Left colon (tissue), 2 donors: ENCODE measurements around the gene TTC22. TPM values are rescaled to one million over a fixed set of nuclear protein-coding genes. Genes with fewer than 3 reads are reported as not detected.

ENCODE experiments used
- ATAC-seq: fragments of 200-7000 bp; cut with Tn5 transposase; one replicate; pipeline ENCODE4 v1.9.1; 2020; ENCODE audit warnings: mild to moderate bottlenecking, moderate library complexity
- DNase-seq, 2 donors: peaks; one replicate each; pipeline ENCODE4 v3.0.0-alpha.2; 2020
- intact Hi-C, 2 donors: fragments of 100-400 bp; cut with DNase I in 1 of 2; cut with micrococcal nuclease in 1 of 2; formaldehyde crosslinking; loops; one replicate each; pipeline versions ENCODE4 v1.11.2 to v1.14.0; 2022; cut with DNase I, micrococcal nuclease
- long read RNA-seq: library from polyadenylated mRNA; unstranded; transcript quantifications from one replicate; pipeline ENCODE4 v2.0.0, GENCODE V29; 2021
- total RNA-seq, 2 donors: library from RNA; stranded (reverse); fragmentation: NEBNext Ultra II Directional; extraction: Animal tissue kit (Norgen Biotek cat#: 25700); gene quantifications; one replicate each; pipeline ENCODE4 v1.2.1, GENCODE V29; 2021
- donor health status: DM: no; HTN: no; CAD: no.
- donor health status: DM: yes; HTN: yes; CAD: no.

TTC22 gene
- 10 to 100 TPM; 88.7 to 94.5 TPM for total RNA-seq
- long read RNA-seq, transcript TTC22-202 (7 exons, 3,345 nt): major isoform, 35 of 70 reads
- long read RNA-seq, partial matches to known transcripts: 9 of 70 reads
- long read RNA-seq, other reads (novel, unspliced or antisense): 25 of 70 reads

GRCh38 chr1:54800899-54801759, at the start of gene TTC22:
TTC22 (minus strand) TSS chr1:54801323; CDS start chr1:54801163, 160 bp downstream.
- DNase-seq (peak; percentile 86), ATAC-seq (peak; percentile 64)
- intact Hi-C loops: loop anchor here in 1 of 2 donors (5.0 kb wide), 1 partner anchor 129 kb away; no protein-coding TSS in a partner anchor

DNA sequence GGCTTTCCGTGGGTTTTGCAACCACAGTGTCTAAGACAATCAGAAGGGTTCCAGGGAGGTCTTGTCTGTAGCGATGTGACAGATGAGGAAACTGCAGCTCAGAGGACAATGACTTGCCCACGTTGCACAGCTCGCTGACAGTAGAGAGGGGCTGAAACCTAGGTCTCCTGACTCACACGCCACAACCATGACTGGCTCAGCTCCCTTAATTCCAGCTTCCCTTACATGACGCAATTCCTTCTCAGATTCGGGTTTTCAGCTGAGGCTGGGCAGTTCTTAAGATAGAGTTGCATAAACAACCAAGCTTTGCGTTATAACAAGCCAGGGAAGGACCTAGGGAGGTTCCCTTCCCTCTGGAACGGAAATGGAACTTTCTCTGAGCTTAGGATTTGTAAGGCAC, 49.6 kb upstream of the TTC22 start:
- DNase-seq (no peak), ATAC-seq (no peak)
- intact Hi-C loops: no loop called here

DNA sequence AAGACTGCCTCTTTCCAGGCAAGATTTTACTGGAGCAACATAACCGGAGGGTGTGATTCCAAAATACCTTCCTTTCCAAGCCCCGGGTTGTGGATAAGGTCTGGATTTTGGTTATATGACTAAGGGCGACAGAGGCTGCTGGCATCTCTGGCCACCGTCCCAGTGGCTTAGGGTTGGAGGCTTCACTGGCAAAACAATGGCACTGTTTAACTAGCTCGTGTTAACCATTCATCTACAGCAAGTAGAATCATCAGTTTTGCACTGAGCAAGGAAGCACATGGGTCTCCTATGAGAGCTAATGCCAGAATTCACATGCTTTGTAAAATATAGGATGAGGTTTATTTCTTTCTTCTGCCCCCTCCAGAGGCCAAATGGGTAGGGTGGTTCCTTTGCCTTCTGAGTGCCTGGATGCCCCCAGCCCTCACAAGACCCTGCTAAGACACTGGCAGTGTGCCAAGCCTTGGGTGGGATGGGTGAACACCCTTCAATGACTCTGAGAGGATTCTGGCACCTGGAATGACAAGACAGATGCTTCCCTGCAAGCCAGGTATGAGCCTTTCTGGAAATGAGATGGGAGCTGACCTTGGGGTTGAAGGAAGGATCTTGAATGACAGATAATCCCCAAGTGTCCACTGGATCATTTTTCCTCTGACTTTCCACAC, 49.1 kb upstream of the TTC22 start:
- intact Hi-C loops: no loop called here
- ATAC-seq (no peak), DNase-seq (no peak)

GRCh38 chr1:54849219-54850068, 48.3 kb upstream of the TTC22 start:
- DNase-seq (no peak), ATAC-seq (no peak)
- intact Hi-C loops: no loop called here

DNA sequence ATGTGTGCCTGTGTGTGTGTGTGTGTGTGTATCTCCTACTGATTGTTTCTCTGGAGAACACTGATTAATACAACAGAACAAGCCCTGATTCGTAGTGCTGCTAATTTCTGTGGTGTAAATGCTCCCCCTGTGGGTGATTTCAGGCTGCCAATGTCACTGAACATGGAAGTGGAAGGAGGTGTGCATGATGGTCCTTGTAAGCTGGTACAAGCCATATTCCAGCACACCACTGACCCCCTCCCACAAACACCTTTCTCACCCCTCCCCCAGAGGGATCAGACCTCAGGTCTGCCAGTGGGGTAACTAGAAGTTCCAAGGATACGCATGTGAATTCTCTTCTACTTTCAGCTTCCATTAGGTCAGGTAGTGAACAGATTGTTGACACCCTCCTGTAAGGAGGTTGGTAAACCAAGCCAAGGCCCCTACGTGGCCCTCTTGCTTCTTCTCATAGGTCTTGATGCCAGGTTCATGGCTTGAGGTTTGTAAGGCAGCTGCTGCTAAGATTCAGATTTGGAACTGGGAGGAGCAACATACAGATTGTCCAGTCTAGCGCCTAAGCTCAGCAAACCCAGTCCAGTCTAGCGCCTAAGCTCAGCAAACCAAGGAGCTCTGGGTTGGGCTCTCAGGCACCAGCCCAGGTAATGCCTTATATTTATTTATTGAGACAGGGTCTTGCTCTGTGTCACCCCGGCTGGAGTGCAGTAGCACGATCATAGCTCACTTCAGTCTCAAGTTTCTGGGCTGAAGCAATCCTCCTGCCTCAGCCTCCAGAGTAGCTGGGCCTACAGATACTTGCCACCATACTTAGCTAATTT, 47.2 kb upstream of the TTC22 start:
- ATAC-seq (peak; percentile 11), DNase-seq (no peak)
- intact Hi-C loops: no loop called here

GRCh38 chr1:54846716-54847284, 45.7 kb upstream of the TTC22 start:
- no peak for DNase-seq
- ATAC-seq: peak; percentile 13
- intact Hi-C loops: no loop called here

GRCh38 chr1:54846301-54846700, 45.2 kb upstream of the TTC22 start:
- intact Hi-C loops: no loop called here
- ATAC-seq: no peak
- no peak for DNase-seq

- peak; percentile 24 for ATAC-seq
- DNase-seq: no peak
- intact Hi-C loops: no loop called here
Observed at GRCh38 chr1:54845772-54846171, 44.6 kb upstream of the TTC22 start.

- ATAC-seq: no peak
- no peak for DNase-seq
- intact Hi-C loops: no loop called here
Observed at GRCh38 chr1:54844564-54844963, 43.4 kb upstream of the TTC22 start.

GRCh38 chr1:54843449-54843848, 42.3 kb upstream of the TTC22 start:
- no peak for DNase-seq
- no peak for ATAC-seq
- intact Hi-C loops: no loop called here

DNA sequence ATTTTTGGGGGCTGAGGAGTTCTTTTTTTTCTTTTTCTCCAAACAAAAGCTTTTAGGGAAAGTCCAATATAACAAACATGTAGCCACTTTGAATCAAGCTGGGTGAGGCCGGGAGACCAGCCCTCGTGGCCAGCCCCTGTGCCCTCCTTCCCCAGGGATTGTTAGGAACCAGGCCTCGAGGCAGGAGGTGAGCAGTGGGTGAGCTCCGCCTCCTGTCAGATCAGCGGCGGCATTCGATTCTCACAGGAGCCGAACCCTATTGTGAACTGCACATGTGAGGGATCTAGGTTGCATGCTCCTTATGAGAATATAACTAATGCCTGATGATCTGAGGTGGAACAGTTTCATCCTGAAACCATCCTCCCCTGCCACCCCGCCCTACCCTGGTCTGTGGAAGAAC, 41.8 kb upstream of the TTC22 start:
- DNase-seq: no peak

GRCh38 chr1:54842206-54842915, 41.2 kb upstream of the TTC22 start:
- ATAC-seq (no peak), DNase-seq (no peak)
- intact Hi-C loops: no loop called here

More for the DNA sequence above, 41.8 kb upstream of the TTC22 start:
- intact Hi-C loops: no loop called here
- ATAC-seq: no peak

DNA sequence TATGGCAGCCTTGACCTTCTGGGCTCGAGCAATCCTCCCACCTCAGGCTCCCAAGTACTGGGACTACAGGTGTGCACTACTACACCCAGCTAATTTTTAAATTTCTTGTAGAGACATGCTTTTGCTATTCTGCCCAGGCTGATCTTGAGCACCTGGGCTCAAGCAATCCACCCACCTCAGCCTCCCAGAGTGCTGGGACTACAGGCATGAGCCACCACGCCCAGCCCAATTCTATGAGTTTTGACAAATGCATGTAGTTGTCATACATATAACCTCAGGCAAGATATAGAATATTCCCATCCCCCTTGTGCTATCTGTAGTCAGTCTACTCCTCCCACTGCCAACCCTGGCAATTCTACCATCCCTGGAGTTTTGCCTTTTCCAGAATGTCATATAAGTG, 38.7 kb upstream of the TTC22 start:
- intact Hi-C loops: no loop called here
- no peak for ATAC-seq
- DNase-seq: no peak

DNA sequence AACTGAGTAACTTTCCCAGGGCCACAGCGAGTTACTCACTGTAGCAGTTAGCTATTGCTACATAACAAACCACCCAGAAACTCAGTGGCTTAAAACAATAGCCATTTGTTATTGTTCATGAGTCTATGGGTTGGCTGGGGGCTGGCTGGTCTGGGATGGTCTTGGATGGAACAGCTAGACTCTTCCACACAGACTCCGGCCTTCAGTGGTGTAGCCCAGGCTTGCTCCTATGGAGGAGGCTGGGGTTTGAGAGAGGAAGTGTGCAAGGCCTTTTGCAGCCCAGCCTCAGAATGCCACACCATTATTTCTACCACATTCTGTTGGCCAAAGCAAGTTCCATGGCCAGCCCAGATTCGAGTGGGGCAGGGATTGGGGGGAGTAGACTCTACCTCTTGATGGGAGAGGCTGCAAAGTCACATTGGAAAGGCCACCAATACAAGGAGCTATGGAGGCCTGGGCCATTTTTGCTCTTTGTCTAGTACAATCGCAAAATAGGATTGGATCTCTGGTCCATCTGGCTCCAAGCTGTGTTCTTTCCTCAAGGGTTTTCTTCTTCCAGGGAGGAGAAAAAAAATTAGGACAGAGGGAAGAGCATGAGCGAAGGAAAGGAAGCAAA, 37.5 kb upstream of the TTC22 start:
- no peak for DNase-seq
- intact Hi-C loops: no loop called here
- ATAC-seq: no peak

- ATAC-seq (no peak), DNase-seq (no peak)
- intact Hi-C loops: no loop called here
Observed at GRCh38 chr1:54837002-54837853, 36.1 kb upstream of the TTC22 start.

DNA sequence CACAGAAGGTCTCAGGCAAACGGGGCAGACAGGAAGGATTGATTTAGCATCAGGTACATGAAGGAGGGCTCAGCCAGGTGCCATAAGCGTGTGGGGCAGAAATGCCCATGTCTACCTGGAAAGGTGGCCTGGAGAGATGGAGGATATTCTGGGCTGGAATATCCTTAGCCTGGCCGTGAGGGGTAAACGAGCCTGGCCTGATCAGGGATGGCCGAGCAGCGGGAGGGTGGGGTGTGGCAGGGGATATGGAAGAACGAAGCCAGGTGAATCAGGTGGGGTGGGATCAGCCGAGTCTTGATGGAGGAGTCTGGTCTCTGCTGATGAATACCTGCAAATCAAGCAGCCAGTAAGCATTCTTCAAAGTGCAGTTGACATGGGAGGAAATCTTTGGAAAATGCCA, 35.5 kb upstream of the TTC22 start:
- ATAC-seq: no peak
- intact Hi-C loops: no loop called here

More for the DNA sequence above, 35.5 kb upstream of the TTC22 start:
- DNase-seq: no peak
